Retinal pigment epithelial cell (primary cell): ENCODE data around the gene ARMS2.

ENCODE experiments used
- DNase-seq: peaks from one replicate; pipeline ENCODE4 v3.0.0-alpha.2; 2010; ENCODE audit warnings: low read depth
- H3K4me3 ChIP-seq: 2 replicates; pipeline ENCODE4 v1.5.1; 2011; ENCODE audit warnings: mild to moderate bottlenecking, low read length, control low read depth, moderate library complexity
- CTCF ChIP-seq: conservative IDR thresholded peaks from 2 replicates; pipeline ENCODE4 v1.5.1; 2011; ENCODE audit warnings: low read depth, low read length, control low read depth, inconsistent platforms

ARMS2 gene

GRCh38 chr10:122476333-122476695 is 21.9 kb downstream of the ARMS2 start:
- H3K4me3 ChIP-seq = no peak overlapping the region
- TF ChIP-seq CTCF = no peak
- no peak for DNase-seq

GRCh38 chr10:122477436-122477835 is 23.0 kb downstream of the ARMS2 start:
- no peak for TF ChIP-seq CTCF
- H3K4me3 ChIP-seq = no peak overlapping the region
- no peak for DNase-seq

- no peak for DNase-seq
- TF ChIP-seq CTCF = no peak
- H3K4me3 ChIP-seq = no peak overlapping the region
Measured at GRCh38 chr10:122478971-122479370, 24.5 kb downstream of the ARMS2 start.

- H3K4me3 ChIP-seq = no peak overlapping the region
- no peak for TF ChIP-seq CTCF
- no peak for DNase-seq
Measured at GRCh38 chr10:122480146-122480833, 25.8 kb downstream of the ARMS2 start.

- H3K4me3 ChIP-seq = no peak overlapping the region
- no peak for TF ChIP-seq CTCF
- DNase-seq = no peak
Measured at GRCh38 chr10:122481296-122482056, 27.0 kb downstream of the ARMS2 start.

GRCh38 chr10:122484276-122485060 is 30.0 kb downstream of the ARMS2 start:
- TF ChIP-seq CTCF = no peak
- no peak for DNase-seq
- no peak overlapping the region for H3K4me3 ChIP-seq

- TF ChIP-seq CTCF = no peak
- H3K4me3 ChIP-seq = no peak overlapping the region
- DNase-seq = no peak
Measured at GRCh38 chr10:122485670-122486069, 31.2 kb downstream of the ARMS2 start.
